Transverse colon (tissue), 4 donors: ENCODE results near the gene GRSF1. TPM values are rescaled to one million over a fixed set of nuclear protein-coding genes. Genes with fewer than 3 reads are reported as not detected.

Experiments
- DNase-seq: peaks from one replicate; pipeline ENCODE4 v3.0.0-alpha.2; 2019
- H3K27ac ChIP-seq, 4 donors: fragments of 200-600 bp; sonication (generic); 2 replicates each; pipeline ENCODE4 v1.5.1; 2016 to 2018; ENCODE audit warnings: inconsistent platforms in 4 of 4
- H3K27me3 ChIP-seq: fragments of 200-600 bp; sonication (generic); 2 replicates; pipeline ENCODE4 v1.5.1; 2017; ENCODE audit warnings: inconsistent platforms
- H3K36me3 ChIP-seq, 4 donors: fragments of 200-600 bp; sonication (generic); 2 replicates each; pipeline ENCODE4 v1.5.1; 2017 to 2019; ENCODE audit warnings: inconsistent platforms in 4 of 4
- H3K4me1 ChIP-seq, 4 donors: fragments of 200-600 bp; sonication (generic); 2 replicates each; pipeline ENCODE4 v1.5.1; 2017 to 2020; ENCODE audit warnings: inconsistent platforms in 4 of 4
- H3K4me3 ChIP-seq, 4 donors: fragments of 200-600 bp; sonication (generic); 1 replicate in 1 of 4; 2 replicates in 3 of 4; pipeline versions ENCODE4 v1.5.1 to v1.6.1; 2017 to 2019; ENCODE audit warnings: inconsistent platforms in 4 of 4
- H3K9me3 ChIP-seq, 2 donors: fragments of 200-600 bp; sonication (generic); 2 replicates each; pipeline ENCODE4 v1.5.1; 2017 to 2019; ENCODE audit warnings: inconsistent platforms in 2 of 2
- EP300 ChIP-seq: sonication (generic); formaldehyde crosslinking; IDR thresholded peaks from one replicate; pipeline ENCODE4 v1.6.1; 2017; ENCODE audit warnings: antibody characterized with exemption, low read depth
- POLR2A ChIP-seq: fragments of 450-650 bp; IDR thresholded peaks from one replicate; pipeline ENCODE4 v1.6.1; 2016; ENCODE audit warnings: antibody characterized with exemption, mild to moderate bottlenecking, moderate library complexity
- POLR2AphosphoS5 ChIP-seq, 3 donors: sonication (generic); formaldehyde crosslinking; IDR thresholded peaks; one replicate each; pipeline ENCODE4 v1.6.1; 2016; ENCODE audit warnings: antibody characterized with exemption in 3 of 3
- WGBS, 2 donors: methylation state at CpG; one replicate each; pipeline ENCODE4 v1.1.5; 2018; ENCODE audit warnings: low coverage in 1 of 2; 5-methylcytosine and 5-hydroxymethylcytosine counted together
- in situ Hi-C, 4 donors: fragments of 200-750 bp; cut with MboI; loops; one replicate each; pipeline versions ENCODE4 v1.15.0 to v1.15.1; 2017; ENCODE audit warnings: low sequenced_read_pairs in 3 of 4, low pct_ligation_motif_present in 1 of 4, low pct_unique_long_range_greater_than_20kb in 1 of 4
- intact Hi-C: fragments of 100-400 bp; cut with DNase I; formaldehyde crosslinking; loops from one replicate; pipeline ENCODE4 v1.15.1; 2023; ENCODE audit warnings: low total_unique reads
- total RNA-seq, 4 donors: library from RNA; depleted of rRNA; stranded (reverse); fragments of >200 nt; gene quantifications; one replicate each; pipeline ENCODE4 v1.1.0, GENCODE V29; 2016
- TF ChIP-seq, protein P1 (sequence below), 5 experiments: fragments of 200-600 bp in 3 of 5; fragments of 450-650 bp in 2 of 5; sonication (generic) in 3 of 5; IDR thresholded peaks; 1 replicate in 2 of 5; 2 replicates in 3 of 5; pipeline ENCODE4 v1.5.1; 2016 to 2017; ENCODE audit warnings: antibody characterized with exemption in 5 of 5, inconsistent platforms in 3 of 5, mild to moderate bottlenecking in 2 of 5, moderate library complexity in 1 of 5

Gene GRSF1
- total RNA-seq, 4 donors from 2014 or later = 42.6 to 63.2 (median 60.8) TPM

DNA sequence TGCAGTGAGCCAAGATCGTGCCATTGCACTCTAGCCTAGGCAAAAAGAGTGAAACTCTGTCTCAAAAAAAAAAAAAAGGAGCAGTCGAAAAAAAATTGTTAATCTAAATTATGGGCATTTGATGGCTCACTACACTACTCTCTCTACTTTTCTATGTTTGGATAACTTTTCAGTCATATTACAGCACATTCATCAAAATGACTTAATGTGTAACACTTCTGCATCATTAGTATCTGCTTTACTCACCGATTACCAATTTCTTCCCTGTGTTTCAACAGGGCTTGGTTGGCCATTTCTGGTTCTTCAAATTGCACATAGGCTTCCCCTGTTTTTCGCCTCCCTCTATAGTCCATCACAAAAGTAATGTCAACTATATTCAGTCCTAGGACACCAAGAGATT lies 8.4 kb downstream of the GRSF1 start:
- Histone ChIP-seq H3K9me3 (no peaks in the 10 kb centered on the region), H3K4me1 (peaks cover 0 to 15% (median 3%) of the 10 kb centered on the region in 4 donors), H3K36me3 (peaks cover 0 to 63% (median 27%) of the 10 kb centered on the region in 4 donors), H3K27ac (no peak overlapping the region), H3K27me3 (no peaks in the 10 kb centered on the region), H3K4me3 (no peak overlapping the region)
- in situ Hi-C loops = loop anchor here in 1 of 4 donors (25.0 kb wide), 1 partner anchor 181 kb away; no protein-coding TSS in a partner anchor
- WGBS, 2 donors = 87 to 95% methylated on average over 4 of the region's 4 CpGs
- TF ChIP-seq, protein P1, sequence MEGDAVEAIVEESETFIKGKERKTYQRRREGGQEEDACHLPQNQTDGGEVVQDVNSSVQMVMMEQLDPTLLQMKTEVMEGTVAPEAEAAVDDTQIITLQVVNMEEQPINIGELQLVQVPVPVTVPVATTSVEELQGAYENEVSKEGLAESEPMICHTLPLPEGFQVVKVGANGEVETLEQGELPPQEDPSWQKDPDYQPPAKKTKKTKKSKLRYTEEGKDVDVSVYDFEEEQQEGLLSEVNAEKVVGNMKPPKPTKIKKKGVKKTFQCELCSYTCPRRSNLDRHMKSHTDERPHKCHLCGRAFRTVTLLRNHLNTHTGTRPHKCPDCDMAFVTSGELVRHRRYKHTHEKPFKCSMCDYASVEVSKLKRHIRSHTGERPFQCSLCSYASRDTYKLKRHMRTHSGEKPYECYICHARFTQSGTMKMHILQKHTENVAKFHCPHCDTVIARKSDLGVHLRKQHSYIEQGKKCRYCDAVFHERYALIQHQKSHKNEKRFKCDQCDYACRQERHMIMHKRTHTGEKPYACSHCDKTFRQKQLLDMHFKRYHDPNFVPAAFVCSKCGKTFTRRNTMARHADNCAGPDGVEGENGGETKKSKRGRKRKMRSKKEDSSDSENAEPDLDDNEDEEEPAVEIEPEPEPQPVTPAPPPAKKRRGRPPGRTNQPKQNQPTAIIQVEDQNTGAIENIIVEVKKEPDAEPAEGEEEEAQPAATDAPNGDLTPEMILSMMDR (IDR thresholded peaks at IDR 0.05) = no peak
- TF ChIP-seq EP300 = no peak
- no peak for TF ChIP-seq POLR2A
- no peak for TF ChIP-seq POLR2AphosphoS5 (IDR thresholded peaks at IDR 0.05)
- no peak for DNase-seq
- intact Hi-C loops = no loop called here

DNA sequence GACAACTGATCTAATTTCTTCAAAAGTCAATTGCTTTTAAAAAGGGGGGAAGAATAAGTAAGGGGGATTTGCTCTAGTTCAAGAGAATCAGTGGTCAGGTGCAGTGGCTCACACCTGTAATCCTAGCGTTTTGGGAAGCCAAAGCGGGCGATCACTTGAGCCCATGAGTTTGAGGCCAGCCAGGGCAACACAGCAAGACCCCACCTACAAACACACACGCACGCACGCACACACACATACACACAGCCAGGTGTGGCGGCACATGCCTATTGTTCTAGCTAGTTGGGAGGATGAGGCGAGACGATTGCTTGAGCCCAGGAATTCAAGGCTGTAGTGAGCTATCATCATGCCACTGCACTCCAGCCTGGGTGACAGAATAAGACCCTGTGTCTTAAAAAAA lies 9.6 kb downstream of the GRSF1 start:
- no peak for TF ChIP-seq EP300
- TF ChIP-seq POLR2AphosphoS5 (IDR thresholded peaks at IDR 0.05) = no peak
- TF ChIP-seq POLR2A = no peak
- TF ChIP-seq, protein P1 (IDR thresholded peaks at IDR 0.05) = no peak
- WGBS, 2 donors = 60 to 97% methylated on average over 1 to 9 of the region's 9 CpGs
- no peak for DNase-seq
- intact Hi-C loops = no loop called here
- H3K36me3 ChIP-seq = peaks cover 0 to 75% (median 31%) of the 10 kb centered on the region in 4 donors
- H3K4me3 ChIP-seq = no peak overlapping the region
- H3K9me3 ChIP-seq = no peaks in the 10 kb centered on the region
- H3K27me3 ChIP-seq = no peaks in the 10 kb centered on the region
- no peak overlapping the region for H3K27ac ChIP-seq
- H3K4me1 ChIP-seq = peaks cover 0 to 10% (median 3%) of the 10 kb centered on the region in 4 donors
- in situ Hi-C loops = loop anchor here in 1 of 4 donors (25.0 kb wide), 1 partner anchor 182 kb away; no protein-coding TSS in a partner anchor

DNA sequence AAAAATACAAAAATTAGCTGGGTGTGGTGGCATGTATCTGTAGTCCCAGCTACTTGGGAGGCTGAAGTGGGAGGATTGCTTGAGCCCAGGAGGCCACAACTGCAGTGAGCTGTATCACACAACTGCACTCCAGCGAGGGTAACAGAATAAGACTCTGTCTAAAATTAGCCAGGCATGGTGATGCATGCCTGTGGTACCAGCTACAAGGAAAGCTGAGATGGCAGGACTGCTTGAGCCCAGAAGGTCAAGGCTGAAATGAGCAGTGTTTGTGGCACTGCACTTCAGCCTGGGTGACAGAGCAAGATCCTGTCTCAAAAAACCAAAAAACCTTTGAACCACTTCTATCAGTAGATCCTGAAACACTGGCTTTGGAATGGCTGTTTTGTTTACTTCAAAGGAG lies 10.2 kb downstream of the GRSF1 start:
- H3K36me3 ChIP-seq = peaks cover 0 to 75% (median 34%) of the 10 kb centered on the region in 4 donors
- no peaks in the 10 kb centered on the region for H3K27me3 ChIP-seq
- in situ Hi-C loops (loop anchor here in 1 of 4 donors (25.0 kb wide), 1 partner anchor 183 kb away; no protein-coding TSS in a partner anchor), intact Hi-C loops (no loop called here)
- 87% methylated on average over 1 of the region's 1 CpG; no CpG with 5 or more reads in 1 of the 2 donors for WGBS, 2 donors
- DNase-seq = no peak
- H3K9me3 ChIP-seq = no peaks in the 10 kb centered on the region
- TF ChIP-seq, protein P1 (IDR thresholded peaks at IDR 0.05) = no peak
- TF ChIP-seq EP300 (no peak), POLR2A (no peak), POLR2AphosphoS5 (IDR thresholded peaks at IDR 0.05) (no peak)
- H3K27ac ChIP-seq = peak overlapping the region in 1 of 4 donors; percentile 8
- no peak overlapping the region for H3K4me3 ChIP-seq
- H3K4me1 ChIP-seq = peaks cover 0 to 10% (median 3%) of the 10 kb centered on the region in 4 donors

DNA sequence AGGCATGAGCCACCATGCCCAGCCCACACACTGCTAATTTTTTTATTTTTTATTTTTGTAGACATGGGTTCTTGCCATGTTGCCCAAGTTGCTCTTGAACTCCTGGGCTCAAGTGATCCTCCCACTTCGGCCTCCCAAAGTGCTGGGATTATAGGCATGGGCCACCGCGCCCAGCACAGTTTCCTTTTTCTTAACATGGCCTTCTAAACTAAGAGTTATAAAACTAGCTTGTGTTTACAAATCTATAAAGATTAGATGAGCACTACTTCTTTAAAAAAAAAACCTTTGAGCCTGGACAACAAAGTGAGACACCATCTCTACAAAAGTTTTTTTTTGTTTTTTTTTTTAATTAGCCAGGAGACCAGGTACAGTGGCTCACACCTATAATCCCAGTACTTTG lies 10.7 kb downstream of the GRSF1 start:
- DNase-seq = no peak
- intact Hi-C loops = no loop called here
- H3K36me3 ChIP-seq = peaks cover 0 to 73% (median 36%) of the 10 kb centered on the region in 4 donors
- H3K4me3 ChIP-seq = no peak overlapping the region
- no peaks in the 10 kb centered on the region for H3K9me3 ChIP-seq
- in situ Hi-C loops = loop anchor here in 1 of 4 donors (25.0 kb wide), 1 partner anchor 183 kb away; no protein-coding TSS in a partner anchor
- H3K27ac ChIP-seq = peak overlapping the region in 1 of 4 donors; percentile 8
- WGBS, 2 donors = 76 to 77% methylated on average over 3 of the region's 3 CpGs
- no peak for TF ChIP-seq POLR2AphosphoS5 (IDR thresholded peaks at IDR 0.05)
- TF ChIP-seq POLR2A = no peak
- TF ChIP-seq, protein P1 (IDR thresholded peaks at IDR 0.05) = no peak
- no peak for TF ChIP-seq EP300
- H3K27me3 ChIP-seq = no peaks in the 10 kb centered on the region
- peaks cover 0 to 10% (median 3%) of the 10 kb centered on the region in 4 donors for H3K4me1 ChIP-seq
